Measurements from ENCODE around the gene PKNOX1. TPM values are rescaled to one million over a fixed set of nuclear protein-coding genes. Genes with fewer than 3 reads are reported as not detected.

PKNOX1 gene
- total and polyA plus RNA-seq, 9 of the 15 experiments (the other 6 are each of a cell fraction or from before 2014, with no cell fraction given): 8.8 to 25.9 (median 13.2) TPM

DNA sequence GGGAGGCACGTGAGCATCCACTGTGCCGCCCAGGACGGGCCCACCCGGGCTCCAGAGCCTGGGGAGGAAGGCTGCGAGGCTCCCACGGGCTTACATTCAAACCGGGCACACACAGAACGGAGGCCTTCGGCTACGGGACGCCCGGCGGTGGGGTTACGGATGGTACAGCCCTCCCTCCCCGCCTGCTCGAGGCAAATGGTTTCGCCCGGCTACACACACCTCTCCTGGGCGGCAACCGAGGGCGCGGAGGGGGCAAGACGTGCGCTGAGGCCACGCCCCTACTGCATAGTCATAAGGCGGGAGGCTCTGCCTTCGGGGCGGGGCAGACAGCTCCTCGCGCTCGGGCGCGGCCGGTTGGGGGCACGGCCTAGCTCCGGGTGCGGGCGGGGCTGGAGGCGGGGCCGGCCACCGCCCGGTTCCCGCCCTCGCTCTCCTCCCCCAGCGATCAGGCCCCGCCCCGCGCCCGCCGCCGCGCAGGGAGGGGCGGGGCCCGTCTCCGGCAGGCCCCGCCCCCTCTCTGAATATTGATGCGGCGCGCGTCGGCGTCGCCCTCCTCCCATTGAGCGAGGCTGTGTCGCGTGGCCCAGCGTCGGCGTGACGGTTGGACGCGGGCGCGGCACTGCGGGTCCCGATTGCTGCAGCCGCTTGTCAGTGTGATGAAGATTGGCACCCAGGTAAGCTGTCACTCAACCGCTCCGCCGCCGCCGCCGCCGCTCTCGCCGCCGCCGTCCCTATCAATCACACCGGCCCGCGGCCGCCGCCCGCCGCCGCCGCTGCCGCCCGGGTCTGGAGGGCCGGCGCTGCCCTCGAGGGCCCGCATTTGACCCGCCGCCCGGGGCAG, at the start of gene PKNOX1 (continued):
- TF ChIP-seq, protein P1, sequence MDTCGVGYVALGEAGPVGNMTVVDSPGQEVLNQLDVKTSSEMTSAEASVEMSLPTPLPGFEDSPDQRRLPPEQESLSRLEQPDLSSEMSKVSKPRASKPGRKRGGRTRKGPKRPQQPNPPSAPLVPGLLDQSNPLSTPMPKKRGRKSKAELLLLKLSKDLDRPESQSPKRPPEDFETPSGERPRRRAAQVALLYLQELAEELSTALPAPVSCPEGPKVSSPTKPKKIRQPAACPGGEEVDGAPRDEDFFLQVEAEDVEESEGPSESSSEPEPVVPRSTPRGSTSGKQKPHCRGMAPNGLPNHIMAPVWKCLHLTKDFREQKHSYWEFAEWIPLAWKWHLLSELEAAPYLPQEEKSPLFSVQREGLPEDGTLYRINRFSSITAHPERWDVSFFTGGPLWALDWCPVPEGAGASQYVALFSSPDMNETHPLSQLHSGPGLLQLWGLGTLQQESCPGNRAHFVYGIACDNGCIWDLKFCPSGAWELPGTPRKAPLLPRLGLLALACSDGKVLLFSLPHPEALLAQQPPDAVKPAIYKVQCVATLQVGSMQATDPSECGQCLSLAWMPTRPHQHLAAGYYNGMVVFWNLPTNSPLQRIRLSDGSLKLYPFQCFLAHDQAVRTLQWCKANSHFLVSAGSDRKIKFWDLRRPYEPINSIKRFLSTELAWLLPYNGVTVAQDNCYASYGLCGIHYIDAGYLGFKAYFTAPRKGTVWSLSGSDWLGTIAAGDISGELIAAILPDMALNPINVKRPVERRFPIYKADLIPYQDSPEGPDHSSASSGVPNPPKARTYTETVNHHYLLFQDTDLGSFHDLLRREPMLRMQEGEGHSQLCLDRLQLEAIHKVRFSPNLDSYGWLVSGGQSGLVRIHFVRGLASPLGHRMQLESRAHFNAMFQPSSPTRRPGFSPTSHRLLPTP (IDR thresholded peaks at IDR 0.05; ENCODE audit: borderline replicate concordance, extremely low read depth, insufficient read length): no peak
- TF ChIP-seq ZNF445 (CRISPR knock-in tag; IDR thresholded peaks at IDR 0.05; ENCODE audit: low read depth) (peak; percentile 15; the same call in 1 of the 2 replicates), ZKSCAN8 (CRISPR knock-in tag; IDR thresholded peaks at IDR 0.05) (no peak), CBFA2T3 (IDR thresholded peaks at IDR 0.05) (peak; percentile 32), RB1 (IDR thresholded peaks at IDR 0.05; ENCODE audit: low read depth) (peak; percentile 84), XRCC4 (IDR thresholded peaks at IDR 0.05; ENCODE audit: extremely low read depth, insufficient read depth, insufficient read length) (no peak), YBX1 (IDR thresholded peaks at IDR 0.05) (no peak), ETS2 (tag; IDR thresholded peaks at IDR 0.05; ENCODE audit: borderline replicate concordance, poor library complexity, severe bottlenecking) (no peak), XRCC3 (IDR thresholded peaks at IDR 0.05) (no peak), ZNF23 (CRISPR knock-in tag; IDR thresholded peaks at IDR 0.05) (no peak)
- TF ChIP-seq, protein P2, sequence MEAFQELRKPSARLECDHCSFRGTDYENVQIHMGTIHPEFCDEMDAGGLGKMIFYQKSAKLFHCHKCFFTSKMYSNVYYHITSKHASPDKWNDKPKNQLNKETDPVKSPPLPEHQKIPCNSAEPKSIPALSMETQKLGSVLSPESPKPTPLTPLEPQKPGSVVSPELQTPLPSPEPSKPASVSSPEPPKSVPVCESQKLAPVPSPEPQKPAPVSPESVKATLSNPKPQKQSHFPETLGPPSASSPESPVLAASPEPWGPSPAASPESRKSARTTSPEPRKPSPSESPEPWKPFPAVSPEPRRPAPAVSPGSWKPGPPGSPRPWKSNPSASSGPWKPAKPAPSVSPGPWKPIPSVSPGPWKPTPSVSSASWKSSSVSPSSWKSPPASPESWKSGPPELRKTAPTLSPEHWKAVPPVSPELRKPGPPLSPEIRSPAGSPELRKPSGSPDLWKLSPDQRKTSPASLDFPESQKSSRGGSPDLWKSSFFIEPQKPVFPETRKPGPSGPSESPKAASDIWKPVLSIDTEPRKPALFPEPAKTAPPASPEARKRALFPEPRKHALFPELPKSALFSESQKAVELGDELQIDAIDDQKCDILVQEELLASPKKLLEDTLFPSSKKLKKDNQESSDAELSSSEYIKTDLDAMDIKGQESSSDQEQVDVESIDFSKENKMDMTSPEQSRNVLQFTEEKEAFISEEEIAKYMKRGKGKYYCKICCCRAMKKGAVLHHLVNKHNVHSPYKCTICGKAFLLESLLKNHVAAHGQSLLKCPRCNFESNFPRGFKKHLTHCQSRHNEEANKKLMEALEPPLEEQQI (IDR thresholded peaks at IDR 0.05): no peak
- TF ChIP-seq, protein P3, sequence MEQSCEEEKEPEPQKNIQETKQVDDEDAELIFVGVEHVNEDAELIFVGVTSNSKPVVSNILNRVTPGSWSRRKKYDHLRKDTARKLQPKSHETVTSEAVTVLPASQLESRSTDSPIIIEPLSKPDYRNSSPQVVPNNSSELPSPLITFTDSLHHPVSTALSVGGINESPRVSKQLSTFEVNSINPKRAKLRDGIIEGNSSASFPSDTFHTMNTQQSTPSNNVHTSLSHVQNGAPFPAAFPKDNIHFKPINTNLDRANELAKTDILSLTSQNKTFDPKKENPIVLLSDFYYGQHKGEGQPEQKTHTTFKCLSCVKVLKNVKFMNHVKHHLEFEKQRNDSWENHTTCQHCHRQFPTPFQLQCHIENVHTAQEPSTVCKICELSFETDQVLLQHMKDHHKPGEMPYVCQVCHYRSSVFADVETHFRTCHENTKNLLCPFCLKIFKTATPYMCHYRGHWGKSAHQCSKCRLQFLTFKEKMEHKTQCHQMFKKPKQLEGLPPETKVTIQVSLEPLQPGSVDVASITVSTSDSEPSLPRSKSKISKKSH (CRISPR knock-in tag; IDR thresholded peaks at IDR 0.05): no peak
- TF ChIP-seq, protein P4, sequence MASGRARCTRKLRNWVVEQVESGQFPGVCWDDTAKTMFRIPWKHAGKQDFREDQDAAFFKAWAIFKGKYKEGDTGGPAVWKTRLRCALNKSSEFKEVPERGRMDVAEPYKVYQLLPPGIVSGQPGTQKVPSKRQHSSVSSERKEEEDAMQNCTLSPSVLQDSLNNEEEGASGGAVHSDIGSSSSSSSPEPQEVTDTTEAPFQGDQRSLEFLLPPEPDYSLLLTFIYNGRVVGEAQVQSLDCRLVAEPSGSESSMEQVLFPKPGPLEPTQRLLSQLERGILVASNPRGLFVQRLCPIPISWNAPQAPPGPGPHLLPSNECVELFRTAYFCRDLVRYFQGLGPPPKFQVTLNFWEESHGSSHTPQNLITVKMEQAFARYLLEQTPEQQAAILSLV (tag; IDR thresholded peaks at IDR 0.05): no peak

Data from K562 (cell line).